Right ventricle myocardium superior (tissue), 1 donor: Measurements from ENCODE around the gene HCRTR1. TPM values are rescaled to one million over a fixed set of nuclear protein-coding genes. Genes with fewer than 3 reads are reported as not detected.
"Not testable (repeated sequence)": the region's sequence is repeated elsewhere in the genome, so short reads cannot be mapped to it uniquely, and the experiment has no call there.

Experiments
- ATAC-seq: fragments of 200-7000 bp; cut with Tn5 transposase; one replicate; pipeline ENCODE4 v1.9.1; 2020; ENCODE audit warnings: mild to moderate bottlenecking; ENCODE audit not compliant: poor library complexity
- DNase-seq: peaks from one replicate; pipeline ENCODE4 v3.0.0-alpha.2; 2020
- intact Hi-C: fragments of 100-400 bp; cut with DNase I; formaldehyde crosslinking; loops from one replicate; pipeline ENCODE4 v1.11.2; 2022
- total RNA-seq: library from RNA; stranded (reverse); fragmentation: NEBNext Ultra II Directional; extraction: Animal tissue kit (Norgen Biotek cat#: 25700); gene quantifications from one replicate; pipeline ENCODE4 v1.2.1, GENCODE V29; 2021
- donor health status: DM: no; HTN: yes; CAD: no; lungs with severe emphysema.

HCRTR1 gene
- total RNA-seq, 1 donor from 2014 or later, result 0.46 TPM

DNA sequence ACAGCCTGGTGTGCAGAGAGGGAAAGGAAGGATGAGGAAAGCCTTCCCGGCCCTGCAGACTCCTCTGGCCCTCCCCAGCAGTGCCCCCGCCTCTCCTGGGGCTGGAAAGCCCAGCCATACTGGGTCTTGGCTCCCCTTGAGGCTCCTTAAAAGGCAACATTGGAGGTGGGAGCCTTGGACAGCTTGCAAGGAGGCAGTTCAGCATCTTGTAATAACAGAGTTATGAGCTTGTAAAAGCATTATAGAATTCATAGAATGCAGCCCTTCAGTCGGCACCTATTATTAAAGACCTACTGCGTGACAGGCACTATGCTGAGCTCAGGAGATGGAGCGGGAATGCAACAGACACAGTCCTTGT lies 37.0 kb upstream of the HCRTR1 start:
- DNase-seq (no peak), ATAC-seq (no peak)
- intact Hi-C loops, result no loop called here

DNA sequence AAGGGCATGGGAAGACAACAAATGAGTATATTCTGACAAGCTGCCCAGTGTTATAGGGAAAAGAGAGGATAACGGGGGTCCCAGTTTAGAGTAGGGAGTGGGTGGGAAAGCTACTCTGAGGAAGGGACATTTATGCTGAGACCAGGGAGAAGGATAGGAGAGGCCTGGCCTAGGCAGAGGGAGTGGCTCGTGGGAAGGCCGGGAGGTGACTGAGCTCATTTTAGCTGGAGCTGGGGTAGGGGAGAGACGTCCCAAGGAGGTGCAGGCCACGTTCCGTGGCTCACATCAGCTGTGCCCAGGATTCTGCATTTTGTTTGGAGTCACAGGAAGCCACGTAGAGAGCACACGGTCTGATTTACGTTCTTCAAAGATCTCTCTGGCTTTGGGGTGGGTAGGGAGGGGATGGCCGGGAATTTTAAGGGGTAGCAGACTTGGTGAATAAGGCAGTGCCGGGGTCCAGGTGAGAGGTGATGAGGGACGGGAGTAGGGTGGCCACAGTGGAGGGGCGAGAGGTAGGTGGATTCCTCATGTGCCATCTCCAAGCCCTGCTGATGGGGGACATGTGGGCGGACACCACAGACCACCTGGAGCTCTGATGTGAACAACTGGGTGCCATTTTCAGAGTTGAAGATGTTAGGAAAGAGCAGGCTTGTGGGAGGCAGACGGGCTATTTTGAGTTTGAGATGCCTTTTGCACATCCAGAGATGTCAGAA lies 36.4 kb upstream of the HCRTR1 start:
- DNase-seq (no peak), ATAC-seq (no peak)
- intact Hi-C loops, result no loop called here

DNA sequence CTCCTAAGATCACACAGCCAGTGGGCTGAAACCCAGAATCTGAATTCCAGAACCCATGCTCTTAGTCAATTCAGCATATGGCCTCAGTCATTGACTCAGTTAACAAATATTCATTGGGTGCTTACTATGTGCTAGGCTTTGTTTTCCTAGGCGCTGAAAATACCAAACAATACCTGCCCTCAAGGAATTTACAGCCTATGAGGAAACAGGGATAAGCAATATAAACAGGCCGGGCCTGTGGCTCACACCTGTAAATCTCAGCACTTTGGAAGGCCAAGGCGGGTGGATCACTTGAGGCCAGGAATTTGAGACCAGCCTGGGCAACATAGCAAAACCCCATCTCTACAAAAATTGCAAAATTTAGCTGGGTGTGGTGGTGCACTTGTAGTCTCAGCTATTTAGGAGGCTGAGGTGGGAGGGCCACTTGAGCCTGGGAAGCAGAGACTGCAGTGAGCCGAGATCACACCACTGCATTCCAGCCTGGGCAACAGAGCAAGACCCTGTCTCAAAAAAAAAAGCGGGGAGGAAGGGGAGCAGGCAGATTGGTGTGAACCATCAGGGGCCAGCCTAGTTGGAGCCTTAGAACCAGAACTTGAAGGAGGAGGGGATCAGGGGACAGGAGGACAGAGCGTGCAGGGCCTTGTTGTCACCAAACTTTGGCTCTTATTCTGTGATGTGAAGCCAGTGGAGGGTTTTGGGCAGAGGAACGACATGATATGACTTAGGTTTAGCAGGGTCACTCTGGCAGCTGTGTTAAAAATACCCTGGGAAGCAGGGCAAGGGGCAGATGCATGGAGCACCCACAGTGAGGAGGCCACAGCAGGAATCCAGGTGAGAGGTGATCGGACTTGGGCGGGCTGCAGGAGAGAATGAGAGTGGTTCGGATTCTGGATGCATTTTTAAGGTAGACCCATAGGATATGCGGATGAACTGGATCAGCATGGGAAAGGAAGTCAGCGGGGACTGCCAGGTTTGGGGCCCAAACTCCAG lies 35.4 kb upstream of the HCRTR1 start:
- intact Hi-C loops, result no loop called here
- ATAC-seq (peak; percentile 61), DNase-seq (no peak)

DNA sequence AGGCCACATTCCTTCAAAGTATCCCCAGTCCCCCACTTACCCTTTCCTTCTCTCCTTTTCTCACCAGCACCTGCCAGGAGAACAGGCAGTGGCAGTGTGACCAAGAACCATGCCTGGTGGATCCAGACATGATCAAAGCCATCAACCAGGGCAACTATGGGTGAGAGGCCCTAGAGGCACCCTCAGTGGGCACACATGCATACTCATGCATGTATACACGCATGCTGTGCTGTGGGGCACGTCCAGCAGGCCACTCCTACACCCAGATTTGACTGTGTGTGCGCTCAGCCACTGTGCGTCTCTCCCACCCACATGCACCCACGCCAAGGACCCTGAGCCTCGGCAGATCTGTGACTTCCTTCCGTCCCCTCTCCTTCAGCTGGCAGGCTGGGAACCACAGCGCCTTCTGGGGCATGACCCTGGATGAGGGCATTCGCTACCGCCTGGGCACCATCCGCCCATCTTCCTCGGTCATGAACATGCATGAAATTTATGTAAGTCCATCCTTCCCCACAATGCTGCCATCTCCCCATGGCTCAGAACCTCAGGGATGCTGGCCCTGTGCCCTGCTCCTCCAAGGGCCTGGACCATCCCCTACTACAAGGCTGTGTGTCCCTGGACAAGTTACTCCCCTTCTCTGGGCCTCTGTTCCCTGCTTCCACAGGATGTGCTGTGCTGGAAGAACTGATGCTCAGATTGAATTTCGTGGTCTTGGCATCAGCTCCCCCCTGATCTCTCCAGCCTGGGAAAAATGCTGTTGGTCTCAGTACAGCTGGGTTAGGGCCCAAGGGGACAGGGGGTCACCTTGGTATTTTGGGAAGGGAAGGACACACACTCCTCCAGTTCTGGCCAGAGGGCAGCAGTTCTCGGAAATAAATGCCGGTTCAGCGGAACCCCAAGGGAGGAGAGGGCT lies 34.2 kb upstream of the HCRTR1 start:
- ATAC-seq (peak; percentile 9), DNase-seq (no peak)
- intact Hi-C loops, result no loop called here

DNA sequence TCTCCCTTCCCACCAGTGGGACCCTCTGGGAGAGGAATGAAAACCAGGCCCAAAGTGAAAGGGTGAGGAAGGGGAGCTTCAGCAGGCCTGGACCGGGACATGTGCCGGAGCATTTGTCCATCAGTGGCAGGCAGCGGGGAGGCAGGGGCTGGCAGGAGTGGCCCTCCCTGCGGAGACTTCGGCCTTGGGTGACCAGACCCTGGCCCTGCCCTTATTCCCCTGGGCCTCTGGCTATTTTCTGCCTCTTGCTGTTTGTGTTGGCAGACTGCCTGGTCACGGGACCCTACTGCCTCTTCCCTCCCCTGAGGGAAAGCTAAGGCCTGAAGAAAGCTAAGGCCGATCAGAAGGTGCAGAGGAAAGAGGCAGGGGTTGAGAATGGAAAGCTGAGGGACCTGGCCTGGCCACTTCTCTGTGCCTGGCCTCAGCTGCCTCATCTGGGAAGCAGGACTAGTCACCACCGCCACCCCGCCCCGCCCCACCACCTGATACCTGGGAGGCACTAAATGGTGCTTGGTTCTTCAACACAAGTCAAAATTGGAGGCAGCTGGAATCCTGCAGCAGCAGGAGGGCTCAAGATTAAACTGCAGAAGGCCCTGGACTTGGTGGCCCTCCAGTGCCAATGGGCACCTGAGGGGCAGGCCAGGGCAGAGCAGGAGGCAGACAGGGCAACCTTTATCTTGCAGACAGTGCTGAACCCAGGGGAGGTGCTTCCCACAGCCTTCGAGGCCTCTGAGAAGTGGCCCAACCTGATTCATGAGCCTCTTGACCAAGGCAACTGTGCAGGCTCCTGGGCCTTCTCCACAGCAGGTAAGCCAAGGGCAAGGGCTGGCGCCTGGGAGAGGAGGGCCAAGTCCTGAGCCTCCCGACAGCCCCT lies 33.3 kb upstream of the HCRTR1 start:
- peak; percentile 61 for ATAC-seq
- intact Hi-C loops, result no loop called here
- peak; percentile 88 for DNase-seq

DNA sequence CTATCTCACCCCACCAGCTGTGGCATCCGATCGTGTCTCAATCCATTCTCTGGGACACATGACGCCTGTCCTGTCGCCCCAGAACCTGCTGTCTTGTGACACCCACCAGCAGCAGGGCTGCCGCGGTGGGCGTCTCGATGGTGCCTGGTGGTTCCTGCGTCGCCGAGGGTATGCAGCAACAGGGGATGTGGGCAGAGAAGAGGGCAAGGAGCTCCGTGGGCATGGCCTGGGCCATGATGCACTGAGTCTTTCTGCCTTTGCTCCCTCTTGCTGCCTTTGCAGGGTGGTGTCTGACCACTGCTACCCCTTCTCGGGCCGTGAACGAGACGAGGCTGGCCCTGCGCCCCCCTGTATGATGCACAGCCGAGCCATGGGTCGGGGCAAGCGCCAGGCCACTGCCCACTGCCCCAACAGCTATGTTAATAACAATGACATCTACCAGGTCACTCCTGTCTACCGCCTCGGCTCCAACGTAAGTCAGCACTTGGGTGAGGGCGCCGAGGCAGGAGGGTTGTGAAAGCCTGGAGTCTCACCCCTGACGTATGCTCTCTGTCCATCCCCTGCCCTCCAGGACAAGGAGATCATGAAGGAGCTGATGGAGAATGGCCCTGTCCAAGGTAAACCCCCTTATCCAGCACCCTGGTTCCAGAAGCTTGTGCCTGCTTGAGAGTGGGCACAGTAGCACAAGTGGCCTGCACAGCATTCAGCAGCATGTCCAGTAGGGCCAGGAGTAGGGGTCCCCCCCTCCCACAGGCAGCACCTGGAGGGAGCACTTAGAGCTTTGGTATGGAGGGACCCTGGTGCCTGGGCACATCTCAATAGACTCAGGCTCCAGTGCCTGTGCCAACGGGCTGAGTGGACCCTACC lies 32.4 kb upstream of the HCRTR1 start:
- ATAC-seq (no peak), DNase-seq (no peak)
- intact Hi-C loops, result no loop called here

DNA sequence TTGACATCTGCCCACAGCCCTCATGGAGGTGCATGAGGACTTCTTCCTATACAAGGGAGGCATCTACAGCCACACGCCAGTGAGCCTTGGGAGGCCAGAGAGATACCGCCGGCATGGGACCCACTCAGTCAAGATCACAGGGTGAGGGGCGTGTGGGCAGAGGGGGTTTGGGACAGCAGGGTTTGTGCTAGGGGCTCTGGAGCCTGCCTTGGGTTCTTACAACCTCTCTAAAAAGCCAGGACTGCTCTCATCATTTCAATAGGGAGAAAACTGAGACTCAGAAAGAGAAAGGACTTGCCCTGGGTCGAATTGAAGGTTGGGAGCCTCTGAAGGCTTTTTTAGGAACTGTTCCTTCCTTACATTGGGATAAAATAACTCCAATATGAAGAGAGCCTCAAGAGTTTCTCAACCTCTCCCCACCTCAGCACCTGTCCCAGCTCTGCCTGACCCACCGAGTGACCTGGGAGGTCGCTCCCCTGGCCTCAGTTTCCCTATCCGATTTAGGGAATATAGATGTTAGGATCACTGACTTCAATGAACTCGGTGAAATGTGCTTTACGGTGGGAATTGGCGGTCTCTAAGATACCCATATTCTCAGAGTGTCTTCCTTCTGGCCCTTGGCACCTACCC lies 31.6 kb upstream of the HCRTR1 start:
- intact Hi-C loops, result no loop called here
- DNase-seq (no peak), ATAC-seq (no peak)

DNA sequence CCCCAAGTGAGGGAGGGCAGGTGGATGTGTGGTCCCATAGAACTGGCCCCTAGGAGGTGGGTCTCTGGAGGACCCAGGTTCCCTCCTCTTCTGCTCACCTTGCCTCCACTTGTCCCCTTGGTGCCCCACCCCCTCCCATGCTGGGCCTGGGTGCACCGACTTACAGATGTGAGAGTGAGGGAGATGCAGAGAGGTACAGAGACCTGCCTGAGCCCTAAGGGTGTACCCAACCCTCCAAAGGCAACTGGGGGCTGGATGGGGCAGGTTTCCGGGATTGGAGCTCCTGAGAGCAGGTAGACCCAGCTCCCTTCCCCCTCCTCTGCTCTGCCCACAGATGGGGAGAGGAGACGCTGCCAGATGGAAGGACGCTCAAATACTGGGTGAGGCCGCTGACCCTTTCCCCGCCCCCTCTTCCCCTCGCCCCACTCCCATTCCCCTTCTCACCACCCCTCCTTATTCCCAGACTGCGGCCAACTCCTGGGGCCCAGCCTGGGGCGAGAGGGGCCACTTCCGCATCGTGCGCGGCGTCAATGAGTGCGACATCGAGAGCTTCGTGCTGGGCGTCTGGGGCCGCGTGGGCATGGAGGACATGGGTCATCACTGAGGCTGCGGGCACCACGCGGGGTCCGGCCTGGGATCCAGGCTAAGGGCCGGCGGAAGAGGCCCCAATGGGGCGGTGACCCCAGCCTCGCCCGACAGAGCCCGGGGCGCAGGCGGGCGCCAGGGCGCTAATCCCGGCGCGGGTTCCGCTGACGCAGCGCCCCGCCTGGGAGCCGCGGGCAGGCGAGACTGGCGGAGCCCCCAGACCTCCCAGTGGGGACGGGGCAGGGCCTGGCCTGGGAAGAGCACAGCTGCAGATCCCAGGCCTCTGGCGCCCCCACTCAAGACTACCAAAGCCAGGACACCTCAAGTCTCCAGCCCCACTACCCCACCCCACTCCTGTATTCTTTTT lies 30.8 kb upstream of the HCRTR1 start:
- ATAC-seq (no peak), DNase-seq (no peak)
- intact Hi-C loops, result no loop called here

DNA sequence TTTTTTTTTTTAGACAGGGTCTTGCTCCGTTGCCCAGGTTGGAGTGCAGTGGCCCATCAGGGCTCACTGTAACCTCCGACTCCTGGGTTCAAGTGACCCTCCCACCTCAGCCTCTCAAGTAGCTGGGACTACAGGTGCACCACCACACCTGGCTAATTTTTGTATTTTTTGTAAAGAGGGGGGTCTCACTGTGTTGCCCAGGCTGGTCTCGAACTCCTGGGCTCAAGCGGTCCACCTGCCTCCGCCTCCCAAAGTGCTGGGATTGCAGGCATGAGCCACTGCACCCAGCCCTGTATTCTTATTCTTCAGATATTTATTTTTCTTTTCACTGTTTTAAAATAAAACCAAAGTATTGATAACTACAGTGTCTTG lies 30.2 kb upstream of the HCRTR1 start:
- ATAC-seq, DNase-seq, intact Hi-C loops: not testable (repeated sequence)

DNA sequence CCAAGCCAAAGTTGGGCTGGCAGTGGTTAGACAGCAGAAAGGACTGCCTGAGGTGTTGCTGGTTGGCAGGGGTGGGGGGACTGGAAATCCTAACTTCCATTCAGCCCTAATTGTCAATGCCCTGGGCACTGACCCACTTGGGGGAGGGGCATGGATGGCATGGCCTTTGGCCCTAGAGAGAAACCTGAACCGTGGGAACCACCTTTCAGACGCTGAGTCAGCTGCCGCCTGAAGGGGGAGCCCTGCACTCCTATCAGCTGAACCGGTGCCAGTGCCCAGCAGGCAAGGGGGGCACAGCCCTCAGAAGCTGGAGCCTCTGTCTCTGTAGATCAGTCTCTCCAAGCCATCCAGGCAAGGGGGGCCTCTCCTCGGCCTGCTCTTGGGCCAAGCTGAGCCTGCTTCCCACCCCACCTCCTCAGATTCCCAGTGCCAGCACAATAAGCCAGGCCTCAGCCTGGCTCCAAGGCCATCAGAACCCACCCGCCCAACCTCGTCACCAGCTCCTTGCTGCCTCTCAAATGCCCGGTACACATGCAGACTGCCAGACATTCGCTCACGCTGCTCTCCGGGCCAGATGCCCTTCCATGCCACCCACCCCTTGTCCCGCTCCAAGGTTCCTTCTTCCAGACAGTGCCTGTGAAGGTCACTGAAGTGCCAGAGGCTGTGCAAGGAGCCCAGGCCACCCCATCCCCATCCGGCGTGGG lies 29.6 kb upstream of the HCRTR1 start:
- DNase-seq, result peak; percentile 81
- intact Hi-C loops, result no loop called here
- ATAC-seq, result peak; percentile 50

DNA sequence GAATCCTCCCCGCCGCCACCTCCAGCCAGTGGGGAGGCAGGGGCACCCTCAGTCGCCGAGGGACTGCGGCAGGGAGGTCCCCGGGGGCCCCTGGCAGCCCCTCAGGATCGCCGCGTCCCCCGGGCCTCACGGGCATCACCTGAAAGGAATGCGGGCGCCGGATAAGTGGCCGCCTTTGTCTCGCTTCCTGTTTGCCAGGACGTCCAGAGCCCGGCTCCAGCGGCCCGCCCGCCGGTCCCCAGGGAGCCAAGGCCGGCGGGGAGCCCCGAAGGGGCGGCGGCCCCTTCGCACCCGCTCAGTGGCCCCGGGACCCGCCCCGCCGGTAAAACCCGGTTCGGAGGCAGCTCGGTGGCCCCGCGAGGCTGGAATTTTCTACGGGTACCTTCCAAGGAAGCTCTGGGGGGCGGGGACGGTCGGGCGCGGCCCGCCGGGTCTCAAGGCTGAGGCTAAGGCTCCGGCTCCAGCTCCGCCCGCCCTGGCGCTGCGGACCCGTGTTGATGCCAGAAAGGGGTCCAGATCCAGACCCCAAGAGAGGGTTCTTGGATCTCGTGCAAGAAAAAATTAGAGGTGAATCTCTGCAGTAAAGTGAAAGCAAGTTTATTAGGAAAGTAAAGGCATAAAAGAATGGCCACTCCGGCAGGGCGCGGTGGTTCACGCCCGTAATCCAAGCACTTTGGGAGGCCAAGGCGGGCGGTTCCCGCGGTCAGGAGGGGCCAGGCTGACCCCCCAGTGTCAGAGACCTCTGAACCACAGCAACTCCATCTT lies 28.6 kb upstream of the HCRTR1 start:
- intact Hi-C loops, result no loop called here
- ATAC-seq (peak; percentile 20), DNase-seq (peak; percentile 73)

DNA sequence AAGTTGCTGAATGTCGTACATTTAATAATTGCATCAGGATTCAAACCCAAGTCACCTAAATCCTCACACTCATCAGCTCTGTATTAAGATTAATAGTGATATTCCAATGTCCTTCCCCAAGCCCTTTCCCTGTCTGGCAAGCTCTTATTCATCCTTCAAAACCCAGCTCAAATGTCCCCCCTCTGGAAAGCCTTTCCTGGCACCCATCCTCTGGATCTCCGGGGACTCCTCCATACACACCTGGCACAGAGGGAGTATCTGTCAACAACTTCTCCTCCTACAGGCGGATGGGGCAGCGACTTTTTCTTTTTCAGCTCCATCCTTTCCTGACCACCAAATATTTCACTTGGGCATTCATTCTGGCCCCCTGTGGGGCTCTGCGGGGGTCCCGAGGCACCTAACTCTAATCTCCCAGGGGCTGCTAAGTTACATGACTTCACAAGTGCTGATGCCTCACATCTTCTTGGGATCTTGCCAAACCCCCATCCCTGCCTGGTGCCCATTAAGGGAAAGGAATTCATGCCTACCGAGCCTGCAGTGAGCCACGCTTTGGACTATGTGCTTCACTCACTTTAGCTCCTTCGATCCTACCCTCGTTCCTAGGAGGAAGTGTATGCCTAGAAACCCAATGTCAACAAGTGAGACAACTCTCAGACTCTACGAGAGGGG lies 25.9 kb upstream of the HCRTR1 start:
- intact Hi-C loops, result no loop called here
- no peak for DNase-seq
- ATAC-seq, result no peak

DNA sequence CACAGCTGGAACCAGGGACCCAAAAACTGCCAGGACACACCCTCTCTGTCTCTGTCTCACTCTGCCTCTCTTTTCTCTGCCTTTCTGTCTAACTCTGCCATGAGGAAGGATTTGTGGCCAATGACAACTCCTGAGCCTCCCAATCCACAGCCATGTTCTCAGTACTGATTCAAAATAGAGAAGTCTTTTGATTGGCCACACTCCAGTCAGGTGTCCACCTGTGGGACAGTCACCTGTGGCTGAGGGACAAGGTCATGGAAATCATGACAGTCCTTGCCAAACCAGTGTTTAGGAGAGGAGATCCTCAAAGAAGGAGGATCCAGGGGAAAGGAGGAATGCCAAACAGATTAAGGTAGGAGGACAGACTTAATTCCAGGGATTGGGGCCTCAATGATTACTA lies 25.4 kb upstream of the HCRTR1 start:
- ATAC-seq (no peak), DNase-seq (no peak)
- intact Hi-C loops, result no loop called here

DNA sequence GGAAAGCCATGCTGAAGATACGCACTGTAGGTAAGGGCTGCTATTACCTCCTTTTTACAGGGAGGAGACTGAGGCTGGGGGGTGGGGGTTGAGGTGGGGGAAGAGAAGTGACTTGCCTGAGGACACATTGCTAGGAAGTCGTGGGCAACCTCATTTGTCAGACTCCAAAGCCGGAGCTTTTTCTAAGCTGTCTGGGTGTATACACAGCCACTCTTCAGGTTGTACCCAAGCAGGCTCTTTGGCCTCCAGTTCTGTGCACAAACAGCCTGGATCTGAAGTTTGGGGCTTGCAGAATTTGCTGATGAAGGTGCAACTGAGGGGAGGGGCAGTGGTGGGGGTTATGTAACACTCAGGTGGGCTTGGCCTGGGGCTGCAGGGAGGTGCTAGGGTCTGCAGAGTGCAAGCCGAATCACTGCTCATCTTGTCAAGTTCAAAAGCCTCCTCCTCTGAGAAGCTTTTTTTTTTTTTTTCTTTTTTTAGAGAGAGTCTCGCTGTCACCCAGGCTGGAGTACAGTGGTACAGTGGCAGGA lies 24.3 kb upstream of the HCRTR1 start:
- DNase-seq, result no peak
- intact Hi-C loops, result no loop called here
- no peak for ATAC-seq
